ENCODE results near the gene ADAMTS18. TPM values are rescaled to one million over a fixed set of nuclear protein-coding genes. Genes with fewer than 3 reads are reported as not detected.
"Not testable (repeated sequence)": the region's sequence is repeated elsewhere in the genome, so short reads cannot be mapped to it uniquely, and the experiment has no call there.

The ADAMTS18 gene
- total RNA-seq, 4 donors from 2014 or later = 0.71 to 1.0 TPM; not detected in 2

- intact Hi-C loops (cut with DNase I; ENCODE audit: low total_unique reads) = no loop called here
- H3K4me3 ChIP-seq (ENCODE audit: low read depth, poor library complexity, severe bottlenecking) = no peak overlapping the region
- 25 to 32% methylated on average over 3 of the region's 3 CpGs for WGBS, 2 donors
- no peak for DNase-seq (ENCODE audit: low spot score in 2 of 2)
- TF ChIP-seq CTCF (IDR thresholded peaks at IDR 0.05) (no peak), POLR2A (IDR thresholded peaks at IDR 0.05) (no peak)
Observed at GRCh38 chr16:77468831-77469230, 34.0 kb upstream of the ADAMTS18 start.

GRCh38 chr16:77467821-77468335 lies 33.0 kb upstream of the ADAMTS18 start:
- TF ChIP-seq POLR2A (IDR thresholded peaks at IDR 0.05) (no peak), CTCF (IDR thresholded peaks at IDR 0.05) (no peak)
- intact Hi-C loops (cut with DNase I; ENCODE audit: low total_unique reads) = no loop called here
- no peak overlapping the region for H3K4me3 ChIP-seq (ENCODE audit: low read depth, poor library complexity, severe bottlenecking)
- DNase-seq (ENCODE audit: low spot score in 2 of 2) = no peak
- 74 to 76% methylated on average over 6 of the region's 6 CpGs for WGBS, 2 donors

GRCh38 chr16:77463659-77464058 lies 28.8 kb upstream of the ADAMTS18 start:
- DNase-seq (ENCODE audit: low spot score in 2 of 2); H3K4me3 ChIP-seq (ENCODE audit: low read depth, poor library complexity, severe bottlenecking); intact Hi-C loops (cut with DNase I; ENCODE audit: low total_unique reads): not testable (repeated sequence)
- 93 to 98% methylated on average over 5 of the region's 5 CpGs for WGBS, 2 donors

- 48 to 70% methylated on average over 3 of the region's 3 CpGs for WGBS, 2 donors
- no peak overlapping the region for H3K4me3 ChIP-seq (ENCODE audit: low read depth, poor library complexity, severe bottlenecking)
- intact Hi-C loops (cut with DNase I; ENCODE audit: low total_unique reads) = no loop called here
- TF ChIP-seq POLR2A (IDR thresholded peaks at IDR 0.05) = no peak
- TF ChIP-seq CTCF (IDR thresholded peaks at IDR 0.05) = no peak
- DNase-seq (ENCODE audit: low spot score in 2 of 2) = no peak
Observed at GRCh38 chr16:77462894-77463293, 28.1 kb upstream of the ADAMTS18 start.

- TF ChIP-seq POLR2A (IDR thresholded peaks at IDR 0.05) (no peak), CTCF (IDR thresholded peaks at IDR 0.05) (no peak)
- H3K4me3 ChIP-seq (ENCODE audit: low read depth, poor library complexity, severe bottlenecking) = no peak overlapping the region
- 72 to 77% methylated on average over 3 of the region's 3 CpGs for WGBS, 2 donors
- intact Hi-C loops (cut with DNase I; ENCODE audit: low total_unique reads) = no loop called here
- DNase-seq (ENCODE audit: low spot score in 2 of 2) = no peak
Observed at GRCh38 chr16:77459534-77460254, 24.9 kb upstream of the ADAMTS18 start.

GRCh38 chr16:77457046-77457445 lies 22.2 kb upstream of the ADAMTS18 start:
- TF ChIP-seq CTCF (IDR thresholded peaks at IDR 0.05) (no peak), POLR2A (IDR thresholded peaks at IDR 0.05) (no peak)
- no peak for DNase-seq (ENCODE audit: low spot score in 2 of 2)
- 65 to 68% methylated on average over 5 of the region's 5 CpGs for WGBS, 2 donors
- intact Hi-C loops (cut with DNase I; ENCODE audit: low total_unique reads) = no loop called here
- no peak overlapping the region for H3K4me3 ChIP-seq (ENCODE audit: low read depth, poor library complexity, severe bottlenecking)
